Neutrophil (primary cell): Measurements from ENCODE around the gene RAD51B.

Experiments
- H3K27ac ChIP-seq: fragments of 200-600 bp; sonication (generic); 2 replicates; pipeline ENCODE4 v1.5.1; 2016; ENCODE audit warnings: mild to moderate bottlenecking, moderate library complexity
- H3K27me3 ChIP-seq: fragments of 200-600 bp; sonication (generic); 2 replicates; pipeline ENCODE4 v1.6.0; 2016; ENCODE audit warnings: mild to moderate bottlenecking
- H3K36me3 ChIP-seq: fragments of 200-600 bp; sonication (generic); 2 replicates; pipeline ENCODE4 v1.5.1; 2017
- H3K4me1 ChIP-seq, 2 experiments: fragments of 200-600 bp in 1 of 2; sonication (generic) in 1 of 2; 1 replicate in 1 of 2; 2 replicates in 1 of 2; pipeline versions ENCODE4 v1.5.1 to v1.6.1; 2013 to 2016; ENCODE audit warnings: low read depth in 1 of 2, low read length in 1 of 2, mild to moderate bottlenecking in 1 of 2, moderate library complexity in 1 of 2; ENCODE audit not compliant: control insufficient read depth in 1 of 2, insufficient read depth in 1 of 2
- H3K4me3 ChIP-seq, 2 experiments: fragments of 200-600 bp in 1 of 2; sonication (generic) in 1 of 2; 1 replicate in 1 of 2; 2 replicates in 1 of 2; pipeline ENCODE4 v1.5.1; 2013 to 2016; ENCODE audit warnings: low read depth in 1 of 2, low read length in 1 of 2, mild to moderate bottlenecking in 1 of 2, moderate library complexity in 1 of 2
- H3K9me3 ChIP-seq: fragments of 200-600 bp; sonication (generic); 2 replicates; pipeline ENCODE4 v1.5.1; 2016
- TF ChIP-seq, protein P1 (sequence below): fragments of 200-600 bp; sonication (generic); IDR thresholded peaks from 2 replicates; pipeline ENCODE4 v1.5.1; 2016; ENCODE audit warnings: antibody characterized with exemption

Gene RAD51B

DNA sequence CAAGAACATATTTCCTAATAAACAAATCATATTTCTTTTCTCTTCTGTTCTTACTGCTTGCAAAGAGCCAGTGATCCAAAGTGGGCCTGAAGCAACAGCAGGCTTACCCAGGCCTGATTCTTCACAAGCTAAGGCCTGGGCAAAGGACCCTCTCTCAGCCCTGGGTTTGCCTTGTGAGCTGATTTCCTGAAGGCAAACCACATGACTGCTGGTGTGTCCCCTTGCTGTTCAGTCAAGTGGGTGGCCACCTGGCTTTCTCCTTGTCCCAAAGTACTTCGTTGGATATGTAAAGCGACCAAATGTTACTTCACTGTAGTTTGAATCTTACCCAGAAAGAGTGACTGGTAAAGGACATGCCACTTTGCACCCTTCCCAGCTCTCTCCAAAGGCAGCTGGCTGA is 580.4 kb downstream of the RAD51B start:
- H3K4me1 ChIP-seq = peaks cover 68 to 69% of the 10 kb centered on the region in 2 experiments
- H3K27ac ChIP-seq = peak overlapping the region; percentile 3
- H3K4me3 ChIP-seq = no peak overlapping the region
- TF ChIP-seq, protein P1, sequence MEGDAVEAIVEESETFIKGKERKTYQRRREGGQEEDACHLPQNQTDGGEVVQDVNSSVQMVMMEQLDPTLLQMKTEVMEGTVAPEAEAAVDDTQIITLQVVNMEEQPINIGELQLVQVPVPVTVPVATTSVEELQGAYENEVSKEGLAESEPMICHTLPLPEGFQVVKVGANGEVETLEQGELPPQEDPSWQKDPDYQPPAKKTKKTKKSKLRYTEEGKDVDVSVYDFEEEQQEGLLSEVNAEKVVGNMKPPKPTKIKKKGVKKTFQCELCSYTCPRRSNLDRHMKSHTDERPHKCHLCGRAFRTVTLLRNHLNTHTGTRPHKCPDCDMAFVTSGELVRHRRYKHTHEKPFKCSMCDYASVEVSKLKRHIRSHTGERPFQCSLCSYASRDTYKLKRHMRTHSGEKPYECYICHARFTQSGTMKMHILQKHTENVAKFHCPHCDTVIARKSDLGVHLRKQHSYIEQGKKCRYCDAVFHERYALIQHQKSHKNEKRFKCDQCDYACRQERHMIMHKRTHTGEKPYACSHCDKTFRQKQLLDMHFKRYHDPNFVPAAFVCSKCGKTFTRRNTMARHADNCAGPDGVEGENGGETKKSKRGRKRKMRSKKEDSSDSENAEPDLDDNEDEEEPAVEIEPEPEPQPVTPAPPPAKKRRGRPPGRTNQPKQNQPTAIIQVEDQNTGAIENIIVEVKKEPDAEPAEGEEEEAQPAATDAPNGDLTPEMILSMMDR = no peak
- H3K27me3 ChIP-seq = no peaks in the 10 kb centered on the region
- H3K9me3 ChIP-seq = no peaks in the 10 kb centered on the region
- no peaks in the 10 kb centered on the region for H3K36me3 ChIP-seq

DNA sequence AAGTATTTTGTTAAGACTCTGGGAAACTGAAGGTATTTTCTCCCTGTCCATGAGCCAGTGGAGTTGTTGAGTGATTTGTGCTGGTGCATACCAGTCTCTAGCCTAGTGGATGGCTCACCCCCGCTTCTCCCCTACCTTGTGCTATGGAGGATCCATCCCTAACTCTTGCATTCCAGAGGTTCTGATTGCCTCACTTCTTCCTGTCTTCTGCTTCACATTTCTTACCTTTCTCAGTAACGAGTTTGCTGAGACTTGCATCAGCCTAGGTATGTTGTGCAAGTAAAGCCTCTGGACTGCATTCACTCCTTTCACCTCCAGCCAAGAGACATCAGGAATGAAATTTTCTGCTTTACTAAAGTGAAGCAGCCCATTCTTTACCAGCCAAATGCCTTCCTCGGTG is 581.7 kb downstream of the RAD51B start:
- H3K36me3 ChIP-seq = no peaks in the 10 kb centered on the region
- no peaks in the 10 kb centered on the region for H3K27me3 ChIP-seq
- H3K4me3 ChIP-seq = no peak overlapping the region
- H3K9me3 ChIP-seq = no peaks in the 10 kb centered on the region
- peaks cover 68 to 70% of the 10 kb centered on the region in 2 experiments for H3K4me1 ChIP-seq
- TF ChIP-seq, protein P1 = no peak
- H3K27ac ChIP-seq = no peak overlapping the region

DNA sequence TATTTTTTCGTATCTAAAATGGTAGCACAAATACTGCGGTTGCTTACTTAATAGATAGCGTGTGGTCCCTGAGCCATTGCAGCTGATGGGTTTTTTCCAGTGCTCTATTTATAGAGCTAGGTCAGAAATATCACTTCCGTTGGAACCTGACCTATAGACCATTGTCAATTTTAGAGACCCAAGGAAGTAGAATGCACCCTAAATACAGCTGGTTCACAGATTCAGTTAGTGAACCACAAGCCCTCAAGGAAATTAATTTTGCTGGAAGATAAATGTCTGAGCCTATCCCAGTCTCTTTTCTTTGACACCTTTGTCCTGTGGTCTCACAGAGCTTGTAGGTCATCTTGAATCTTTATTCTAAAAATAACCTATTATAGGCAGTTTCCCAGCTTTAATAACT is 582.3 kb downstream of the RAD51B start:
- H3K27me3 ChIP-seq = no peaks in the 10 kb centered on the region
- no peak overlapping the region for H3K27ac ChIP-seq
- H3K4me3 ChIP-seq = no peak overlapping the region
- peaks cover 64 to 68% of the 10 kb centered on the region in 2 experiments for H3K4me1 ChIP-seq
- H3K36me3 ChIP-seq = no peaks in the 10 kb centered on the region
- no peaks in the 10 kb centered on the region for H3K9me3 ChIP-seq
- TF ChIP-seq, protein P1 = no peak

DNA sequence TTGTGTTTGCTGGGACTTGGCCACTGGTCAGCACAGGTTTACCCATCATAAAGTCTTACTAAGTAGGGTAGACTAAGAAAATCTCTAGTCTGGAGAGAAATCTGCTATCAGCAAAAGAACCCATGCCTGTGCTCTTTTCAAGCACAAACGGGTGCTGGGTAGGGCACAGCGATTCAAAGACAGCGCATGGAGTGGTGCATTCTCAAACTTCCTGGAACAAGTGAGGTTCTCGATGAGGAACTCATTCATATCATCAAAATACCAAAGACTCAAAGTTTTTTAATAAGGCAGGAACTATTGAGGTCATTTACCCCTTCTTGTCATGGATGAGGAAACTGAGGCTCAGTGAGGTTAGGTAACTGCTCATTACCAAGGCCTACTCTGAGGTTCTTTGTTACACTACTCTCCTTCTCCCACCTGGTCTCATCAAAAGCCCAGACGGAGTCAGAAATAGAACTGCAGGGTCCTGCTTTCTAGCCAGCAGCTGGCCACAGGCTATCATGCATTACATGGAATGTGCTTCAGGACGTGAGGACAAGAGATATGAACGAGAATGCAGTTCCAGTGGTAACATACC is 583.0 kb downstream of the RAD51B start:
- no peak overlapping the region for H3K4me3 ChIP-seq
- H3K27me3 ChIP-seq = no peaks in the 10 kb centered on the region
- no peaks in the 10 kb centered on the region for H3K36me3 ChIP-seq
- TF ChIP-seq, protein P1 = no peak
- no peaks in the 10 kb centered on the region for H3K9me3 ChIP-seq
- peaks cover 56 to 60% of the 10 kb centered on the region in 2 experiments for H3K4me1 ChIP-seq
- no peak overlapping the region for H3K27ac ChIP-seq

DNA sequence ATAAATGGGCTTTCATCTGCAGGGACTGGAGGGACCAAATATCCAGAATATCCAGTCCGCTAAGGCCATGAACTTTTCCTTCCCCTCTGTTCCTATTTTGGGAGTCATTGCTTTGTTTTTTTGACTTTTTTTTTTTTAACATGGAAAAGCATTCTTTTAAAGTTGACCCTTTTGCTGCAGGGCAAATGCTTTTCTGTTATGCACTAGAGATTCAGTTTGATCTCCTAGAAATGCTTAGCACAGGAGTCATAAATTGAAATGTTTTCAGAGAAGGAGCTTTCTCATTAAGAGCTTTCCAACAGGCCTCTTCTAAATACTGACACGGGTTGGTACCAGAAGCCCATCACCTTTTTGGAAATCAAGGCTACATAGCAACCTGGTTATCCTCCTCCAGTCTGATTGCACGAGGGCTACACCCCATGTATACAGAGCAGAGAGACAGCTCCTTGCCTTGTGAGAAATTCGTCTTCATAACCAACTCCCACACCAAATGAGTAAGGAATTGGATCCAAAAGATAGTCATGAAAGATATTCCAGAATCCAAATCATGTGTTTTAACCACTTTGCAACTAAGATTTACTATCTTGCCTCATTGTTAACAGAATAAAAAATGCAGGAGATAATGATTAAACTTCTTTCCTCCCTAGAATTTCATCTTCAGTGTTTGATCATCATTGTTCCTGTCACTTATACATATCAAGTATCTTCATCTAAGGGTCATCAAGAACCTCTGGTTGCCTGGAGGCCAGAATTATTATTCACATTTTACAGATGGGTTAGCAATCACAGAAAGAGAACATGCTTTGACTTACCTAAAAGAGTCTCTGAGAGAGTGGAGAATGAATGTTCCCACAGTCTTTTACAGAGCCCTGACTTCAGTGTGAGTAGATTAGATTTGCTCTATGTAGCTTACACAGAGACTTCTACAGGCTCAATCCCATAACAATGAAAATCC is 583.9 kb downstream of the RAD51B start:
- H3K27ac ChIP-seq = peak overlapping the region; percentile 64
- no peak overlapping the region for H3K4me3 ChIP-seq
- H3K4me1 ChIP-seq = peaks cover 48 to 55% of the 10 kb centered on the region in 2 experiments
- H3K9me3 ChIP-seq = no peaks in the 10 kb centered on the region
- no peaks in the 10 kb centered on the region for H3K27me3 ChIP-seq
- H3K36me3 ChIP-seq = no peaks in the 10 kb centered on the region
- TF ChIP-seq, protein P1 = no peak
